Testis (tissue), 3 donors: Measurements from ENCODE around the gene SEL1L2. TPM values are rescaled to one million over a fixed set of nuclear protein-coding genes. Genes with fewer than 3 reads are reported as not detected.

Source experiments
- DNase-seq: peaks from one replicate; pipeline ENCODE4 v3.0.0-alpha.2; 2019
- H3K27ac ChIP-seq, 2 donors: fragments of 200-600 bp; sonication (generic); one replicate each; pipeline ENCODE4 v1.5.1; 2019
- H3K27me3 ChIP-seq: fragments of 200-600 bp; sonication (generic); one replicate; pipeline ENCODE4 v1.5.1; 2019
- H3K36me3 ChIP-seq: fragments of 200-600 bp; sonication (generic); one replicate; pipeline ENCODE4 v1.5.1; 2017; ENCODE audit warnings: low read depth; ENCODE audit errors: missing control alignments
- H3K4me1 ChIP-seq: fragments of 200-600 bp; sonication (generic); one replicate; pipeline ENCODE4 v1.5.1; 2019
- H3K4me3 ChIP-seq, 2 donors: fragments of 200-600 bp; sonication (generic); one replicate each; pipeline ENCODE4 v1.5.1; 2017 to 2019
- H3K9me3 ChIP-seq: fragments of 200-600 bp; sonication (generic); one replicate; pipeline ENCODE4 v1.5.1; 2017
- POLR2A ChIP-seq: fragments of 450-650 bp; IDR thresholded peaks from one replicate; pipeline ENCODE4 v1.6.1; 2017; ENCODE audit warnings: antibody characterized with exemption, mild to moderate bottlenecking, moderate library complexity
- WGBS, 2 donors: methylation state at CpG; one replicate each; pipeline ENCODE4 v1.1.5; 2018; 5-methylcytosine and 5-hydroxymethylcytosine counted together
- intact Hi-C: fragments of 100-400 bp; cut with DNase I; formaldehyde crosslinking; loops from one replicate; pipeline ENCODE4 v1.15.1; 2023; ENCODE audit warnings: low total_unique reads
- polyA plus RNA-seq: library from polyadenylated mRNA; stranded (reverse); fragments of 350-450 nt; fragmentation: Illumina TruSeq; extraction: RNeasy Lipid Tissue Mini Kit (QIAGEN cat#74804); gene quantifications from one replicate; pipeline ENCODE4 v1.2.3, GENCODE V29; 2014; ENCODE audit warnings: low read depth, low replicate concordance; ENCODE audit not compliant: insufficient read depth
- small RNA-seq, 2 donors: library from RNA; depleted of rRNA; stranded (forward); fragments of <200 nt; gene quantifications; one replicate each; pipeline ENCODE3, GENCODE V24; 2016
- total RNA-seq, 2 donors: library from RNA; depleted of rRNA; stranded (reverse); fragments of >200 nt; gene quantifications; one replicate each; pipeline ENCODE4 v1.2.3, GENCODE V29; 2016
- TF ChIP-seq, protein P1 (sequence below), 3 experiments: fragments of 450-650 bp in 2 of 3; fragments of 200-600 bp in 1 of 3; sonication (generic) in 1 of 3; IDR thresholded peaks; one replicate each; pipeline ENCODE4 v1.5.1; 2016 to 2019; ENCODE audit warnings: antibody characterized with exemption in 3 of 3, mild to moderate bottlenecking in 2 of 3, moderate library complexity in 1 of 3

SEL1L2 gene
- total and polyA plus RNA-seq, 3 donors from 2014 or later: 4.1 to 10.0 (median 9.5) TPM

DNA sequence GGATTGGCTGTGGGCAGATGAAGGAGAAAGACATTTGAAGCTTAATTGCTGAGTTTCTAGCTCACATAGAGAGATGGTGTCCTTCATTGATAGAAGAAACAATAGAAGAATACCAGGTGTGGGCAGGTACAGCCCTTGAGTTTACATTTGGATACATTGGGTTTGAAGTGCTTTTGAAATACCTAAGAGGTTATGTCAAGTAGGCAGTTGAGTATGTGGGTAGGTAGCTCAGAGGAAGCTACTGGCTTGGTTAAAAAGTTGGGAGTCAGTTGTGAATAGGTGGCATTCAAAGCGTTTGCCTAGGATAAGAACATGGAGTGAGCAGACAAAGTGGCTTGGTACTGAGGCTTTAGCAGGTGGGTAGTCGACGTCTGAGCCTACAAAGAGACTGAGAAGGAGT, 180.6 kb downstream of the SEL1L2 start:
- Histone ChIP-seq H3K9me3 (no peaks in the 10 kb centered on the region), H3K36me3 (no peaks in the 10 kb centered on the region), H3K4me3 (no peak overlapping the region), H3K27me3 (no peaks in the 10 kb centered on the region), H3K4me1 (no peaks in the 10 kb centered on the region), H3K27ac (no peak overlapping the region)
- 86 to 89% methylated on average over 3 of the region's 3 CpGs for WGBS, 2 donors
- DNase-seq: no peak
- intact Hi-C loops: no loop called here
- TF ChIP-seq, protein P1, sequence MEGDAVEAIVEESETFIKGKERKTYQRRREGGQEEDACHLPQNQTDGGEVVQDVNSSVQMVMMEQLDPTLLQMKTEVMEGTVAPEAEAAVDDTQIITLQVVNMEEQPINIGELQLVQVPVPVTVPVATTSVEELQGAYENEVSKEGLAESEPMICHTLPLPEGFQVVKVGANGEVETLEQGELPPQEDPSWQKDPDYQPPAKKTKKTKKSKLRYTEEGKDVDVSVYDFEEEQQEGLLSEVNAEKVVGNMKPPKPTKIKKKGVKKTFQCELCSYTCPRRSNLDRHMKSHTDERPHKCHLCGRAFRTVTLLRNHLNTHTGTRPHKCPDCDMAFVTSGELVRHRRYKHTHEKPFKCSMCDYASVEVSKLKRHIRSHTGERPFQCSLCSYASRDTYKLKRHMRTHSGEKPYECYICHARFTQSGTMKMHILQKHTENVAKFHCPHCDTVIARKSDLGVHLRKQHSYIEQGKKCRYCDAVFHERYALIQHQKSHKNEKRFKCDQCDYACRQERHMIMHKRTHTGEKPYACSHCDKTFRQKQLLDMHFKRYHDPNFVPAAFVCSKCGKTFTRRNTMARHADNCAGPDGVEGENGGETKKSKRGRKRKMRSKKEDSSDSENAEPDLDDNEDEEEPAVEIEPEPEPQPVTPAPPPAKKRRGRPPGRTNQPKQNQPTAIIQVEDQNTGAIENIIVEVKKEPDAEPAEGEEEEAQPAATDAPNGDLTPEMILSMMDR (IDR thresholded peaks at IDR 0.05): no peak
- TF ChIP-seq POLR2A: no peak

DNA sequence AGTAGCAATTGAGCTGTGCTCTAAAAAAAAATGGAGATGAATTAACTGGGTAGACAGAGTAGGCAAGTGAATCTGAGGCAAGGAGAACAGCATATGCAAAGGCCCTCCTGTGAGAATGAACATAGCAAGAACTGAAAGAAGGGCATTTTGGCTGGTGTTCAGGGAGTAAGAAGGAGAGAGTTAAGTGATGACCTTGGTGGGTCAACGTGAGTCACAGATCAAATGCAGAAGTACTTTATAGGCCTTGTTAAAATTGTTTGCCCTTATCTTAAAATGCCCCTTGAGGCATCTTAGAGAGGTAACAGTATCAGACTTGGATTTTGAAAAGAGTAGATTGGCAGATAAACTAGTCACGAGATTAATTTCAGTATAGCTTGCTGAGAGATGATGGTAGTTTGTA, 181.0 kb downstream of the SEL1L2 start:
- H3K9me3 ChIP-seq: no peaks in the 10 kb centered on the region
- no peak overlapping the region for H3K27ac ChIP-seq
- TF ChIP-seq, protein P1 (IDR thresholded peaks at IDR 0.05): no peak
- TF ChIP-seq POLR2A: no peak
- no peaks in the 10 kb centered on the region for H3K27me3 ChIP-seq
- H3K4me1 ChIP-seq: no peaks in the 10 kb centered on the region
- intact Hi-C loops: no loop called here
- H3K4me3 ChIP-seq: no peak overlapping the region
- WGBS, 2 donors: 76 to 78% methylated on average over 2 of the region's 2 CpGs
- H3K36me3 ChIP-seq: no peaks in the 10 kb centered on the region
- DNase-seq: no peak

DNA sequence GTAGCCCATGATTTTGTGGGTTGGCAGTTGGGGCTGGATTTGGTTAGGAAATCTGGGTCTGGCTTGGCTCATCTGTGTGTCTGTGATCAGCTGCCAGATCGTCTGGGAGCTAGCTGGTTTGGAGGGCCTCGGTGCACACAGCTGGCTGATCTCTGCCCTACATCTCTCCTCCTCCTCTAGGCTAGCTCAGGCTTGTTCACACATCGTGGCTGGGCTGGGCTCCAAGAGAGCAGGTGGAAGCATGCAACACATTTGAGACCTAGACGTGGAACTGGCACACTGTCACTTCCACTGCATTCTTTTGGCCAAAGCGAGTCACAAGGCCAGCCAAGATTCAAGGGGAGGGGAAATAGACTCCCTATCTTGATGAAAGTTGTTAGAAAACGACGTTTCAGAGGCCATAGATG, 189.7 kb downstream of the SEL1L2 start:
- Histone ChIP-seq H3K27me3 (no peaks in the 10 kb centered on the region), H3K36me3 (no peaks in the 10 kb centered on the region), H3K4me3 (no peak overlapping the region), H3K9me3 (no peaks in the 10 kb centered on the region), H3K4me1 (peaks cover 8% of the 10 kb centered on the region), H3K27ac (peak overlapping the region in 1 of 2 donors; percentile 22)
- DNase-seq: peak; percentile 89
- WGBS, 2 donors: 22 to 36% methylated on average over 7 of the region's 7 CpGs
- no peak for TF ChIP-seq POLR2A
- TF ChIP-seq, protein P1 (IDR thresholded peaks at IDR 0.05): no peak
- intact Hi-C loops: no loop called here

DNA sequence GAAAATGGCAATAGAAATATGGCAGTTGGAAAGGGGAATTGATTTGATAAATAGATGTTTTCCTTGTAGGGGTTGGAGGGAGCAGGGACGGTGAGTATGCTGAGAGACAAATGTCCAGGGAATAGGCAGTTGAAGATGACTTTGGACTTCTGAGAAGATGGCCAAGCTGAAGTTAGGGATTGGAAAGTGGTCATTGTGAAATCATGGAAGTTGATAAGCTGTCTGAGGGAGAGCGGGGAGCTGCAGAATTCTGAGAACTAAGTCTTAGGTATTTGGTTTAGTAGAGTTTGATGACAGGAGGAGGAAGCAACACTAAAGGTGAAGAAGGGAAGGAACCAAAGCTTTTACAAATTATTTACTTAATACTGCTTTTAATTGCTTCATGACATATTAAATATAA, 190.4 kb downstream of the SEL1L2 start:
- TF ChIP-seq, protein P1 (IDR thresholded peaks at IDR 0.05): no peak
- no peak for TF ChIP-seq POLR2A
- Histone ChIP-seq H3K27ac (peak overlapping the region in 1 of 2 donors; percentile 22), H3K4me1 (peaks cover 8% of the 10 kb centered on the region), H3K4me3 (no peak overlapping the region), H3K9me3 (no peaks in the 10 kb centered on the region), H3K36me3 (no peaks in the 10 kb centered on the region), H3K27me3 (no peaks in the 10 kb centered on the region)
- 88 to 94% methylated on average over 2 of the region's 2 CpGs for whole genome bisulfite sequencing, 2 donors
- no peak for DNase-seq
- intact Hi-C loops: no loop called here

Small RNAs within 50 kb of the gene (small RNA-seq; reads per million reads assigned to genes)
- gene RNU6-278P (0 reads per million in 2 donors), gene RPS3P1 (0 reads per million in 2 donors)

Other genes starting within 250 kb of the SEL1L2 start
- gene ESF1, start 205.7 kb downstream of the SEL1L2 start, total RNA-seq: 10 to 100 TPM; 20.2 to 21.7 TPM
- gene ESF1, start 205.7 kb downstream of the SEL1L2 start, polyA plus RNA-seq: 4.5 TPM
- gene NDUFAF5, start 205.6 kb downstream of the SEL1L2 start, total RNA-seq: 10 to 100 TPM; 32.9 to 36.4 TPM
- 50.5 TPM for gene NDUFAF5, start 205.6 kb downstream of the SEL1L2 start, polyA plus RNA-seq
- 10 to 100 TPM; 16.8 to 20.6 TPM for gene MACROD2, start 4.9 kb upstream of the SEL1L2 start, total RNA-seq
- 12.6 TPM for gene MACROD2, start 4.9 kb upstream of the SEL1L2 start, polyA plus RNA-seq